NCI-H1105 treated with DMSO at 0.1 percent for 48 hours (cell line): ENCODE measurements around the gene DNAAF1.
"Not testable (repeated sequence)": the region's sequence is repeated elsewhere in the genome, so short reads cannot be mapped to it uniquely, and the experiment has no call there.

Source experiments
- DNase-seq: peaks from one replicate; lab custom pipeline; 2025; lab: John Stamatoyannopoulos, UW

Gene DNAAF1

DNA sequence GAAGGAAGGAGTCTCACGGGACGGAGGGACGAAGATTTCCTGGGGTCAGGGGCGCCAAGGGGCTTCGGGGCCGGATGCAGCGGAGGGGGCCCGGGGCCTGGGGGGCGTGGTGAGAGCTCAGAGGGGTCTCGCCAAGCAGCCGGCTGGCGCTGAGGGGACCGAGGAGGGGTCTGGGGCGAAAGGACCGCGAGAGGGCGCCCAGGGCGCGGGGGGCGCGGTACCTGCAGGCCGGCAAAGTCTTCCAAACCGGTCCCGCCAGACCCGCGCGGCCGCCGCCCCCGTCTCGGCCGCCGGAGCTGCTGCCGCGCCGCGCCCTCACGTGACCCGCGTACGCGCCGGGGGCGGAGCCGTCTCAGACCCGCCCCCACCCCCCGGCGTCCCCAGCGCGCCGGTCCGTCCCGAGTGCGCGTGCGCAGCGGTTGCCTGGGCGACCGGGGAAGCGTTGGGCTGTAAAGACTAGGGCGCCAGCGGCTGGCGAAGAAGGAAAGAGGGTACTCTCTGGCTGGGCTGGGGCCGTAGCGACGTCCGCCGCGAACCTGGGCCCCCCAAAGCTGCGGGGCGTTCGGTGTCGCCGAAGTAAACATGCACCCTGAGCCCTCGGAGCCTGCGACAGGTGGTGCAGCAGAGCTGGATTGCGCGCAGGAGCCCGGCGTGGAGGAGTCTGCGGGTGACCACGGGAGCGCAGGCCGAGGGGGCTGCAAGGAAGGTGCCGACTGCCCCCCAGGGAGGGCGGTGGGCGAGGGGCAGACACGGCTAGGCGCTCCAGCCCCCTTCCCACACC lies at the start of gene DNAAF1, which contains the start of gene HSDL1:
Gene DNAAF1 (plus strand): TSS at position 450 of the 781 bp plus-strand sequence. CDS start 133 bp downstream, at position 583.
Gene HSDL1 (minus strand): TSS at position 319 of the 781 bp plus-strand sequence. CDS start 13,856 bp downstream, outside the sequence.
- peak; percentile 69 for DNase-seq

DNA sequence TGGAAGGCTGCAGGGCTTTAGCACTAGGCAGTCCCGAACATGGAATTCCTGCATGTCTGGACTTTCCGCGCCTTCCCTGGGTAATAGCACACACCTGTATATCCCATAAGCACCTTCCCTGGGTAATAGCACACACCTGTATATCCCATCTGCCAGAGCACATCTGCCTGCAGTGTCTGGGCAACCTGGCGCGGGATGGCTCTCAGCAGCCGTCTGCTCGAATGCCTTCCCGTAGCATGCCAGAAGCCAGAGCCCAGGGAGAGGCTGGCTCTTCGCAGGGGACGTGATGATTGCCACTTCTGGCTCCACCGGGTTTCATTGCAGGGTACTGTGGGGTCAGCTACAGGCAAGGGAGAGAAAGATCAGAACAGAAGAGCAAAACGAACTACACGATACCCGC lies 49.6 kb upstream of the DNAAF1 start:
- no peak for DNase-seq

DNA sequence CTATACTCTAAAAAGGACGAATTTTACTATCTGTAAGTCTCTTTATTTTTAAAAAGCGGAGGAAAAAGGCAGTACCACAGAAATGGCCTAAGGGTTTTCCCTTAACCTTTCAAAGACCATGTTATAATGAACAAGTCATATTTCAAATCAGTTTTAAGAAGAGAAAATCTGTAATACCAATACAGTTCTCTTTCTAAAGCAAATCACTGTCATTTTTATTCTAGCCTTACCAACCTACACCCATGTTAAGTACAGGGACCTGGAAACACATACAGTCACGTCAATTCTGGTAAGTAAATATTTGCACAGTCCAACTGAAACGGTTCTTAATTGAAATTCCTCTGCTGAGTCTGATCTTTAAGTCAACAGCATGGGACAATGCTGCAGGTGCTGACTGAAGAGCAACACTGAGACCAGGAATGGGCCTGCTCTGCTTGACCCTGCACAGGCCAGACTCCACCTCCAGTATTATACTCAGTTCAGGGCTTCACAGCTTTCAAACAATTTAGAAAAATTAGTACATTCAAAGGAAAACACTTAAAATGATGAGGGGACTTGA lies 48.6 kb upstream of the DNAAF1 start:
- no peak for DNase-seq

DNA sequence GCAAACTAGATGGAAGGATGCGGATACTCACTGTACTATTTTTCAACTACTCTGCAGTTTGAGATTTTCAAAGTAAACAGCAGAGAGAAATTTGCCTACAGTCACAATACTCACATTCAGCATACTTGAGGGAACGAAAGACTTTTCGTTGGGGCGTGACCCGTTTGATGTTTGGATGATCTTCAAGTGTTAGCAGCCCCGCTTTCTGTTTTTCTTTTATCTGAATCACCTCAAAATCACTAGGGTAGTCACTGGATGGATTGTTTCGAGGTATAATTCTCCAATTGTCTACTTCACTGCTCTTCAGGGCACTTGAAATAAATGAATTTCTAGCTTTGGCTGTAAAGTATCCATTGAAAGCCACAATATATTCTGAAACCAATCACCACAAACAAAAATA lies 46.2 kb upstream of the DNAAF1 start:
- DNase-seq, result no peak

DNA sequence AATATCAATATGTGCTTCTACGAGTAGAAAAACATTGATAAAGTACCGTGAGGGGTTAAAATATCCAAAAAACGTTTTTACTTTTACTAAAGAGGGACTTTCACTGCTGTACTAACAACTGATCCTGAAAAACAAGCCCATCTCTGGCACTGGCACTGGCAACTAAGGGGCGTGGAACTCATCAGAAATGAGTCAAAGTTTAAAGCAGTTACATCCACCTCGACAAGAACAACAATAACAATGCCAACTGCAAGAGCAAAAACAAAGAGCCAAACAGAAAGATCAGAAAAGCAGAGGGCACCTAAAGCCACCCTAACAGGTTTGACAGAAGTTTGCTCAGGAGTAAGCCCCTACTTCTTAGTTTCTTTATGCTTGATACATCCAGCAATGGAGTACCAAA lies 41.4 kb upstream of the DNAAF1 start:
- DNase-seq, result no peak

DNA sequence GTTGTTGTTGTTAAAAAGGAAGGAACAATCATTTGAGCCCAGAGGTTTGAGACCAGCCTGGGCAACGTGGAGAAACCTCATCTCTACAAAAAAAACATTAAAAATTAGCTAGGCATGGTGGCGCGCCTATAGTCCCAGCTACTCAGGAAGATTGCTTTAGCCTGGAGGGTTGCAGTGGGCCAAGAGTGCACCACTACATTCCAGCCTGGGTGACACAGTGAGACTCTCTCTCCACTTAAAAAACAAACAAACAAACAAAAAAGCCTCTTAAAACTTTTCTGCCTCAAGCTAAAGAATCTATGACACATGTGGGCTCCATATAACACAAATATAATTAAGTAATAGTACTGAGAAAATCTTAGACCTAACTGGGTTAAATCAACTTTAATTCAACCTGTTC lies 40.9 kb upstream of the DNAAF1 start:
- no peak for DNase-seq

DNA sequence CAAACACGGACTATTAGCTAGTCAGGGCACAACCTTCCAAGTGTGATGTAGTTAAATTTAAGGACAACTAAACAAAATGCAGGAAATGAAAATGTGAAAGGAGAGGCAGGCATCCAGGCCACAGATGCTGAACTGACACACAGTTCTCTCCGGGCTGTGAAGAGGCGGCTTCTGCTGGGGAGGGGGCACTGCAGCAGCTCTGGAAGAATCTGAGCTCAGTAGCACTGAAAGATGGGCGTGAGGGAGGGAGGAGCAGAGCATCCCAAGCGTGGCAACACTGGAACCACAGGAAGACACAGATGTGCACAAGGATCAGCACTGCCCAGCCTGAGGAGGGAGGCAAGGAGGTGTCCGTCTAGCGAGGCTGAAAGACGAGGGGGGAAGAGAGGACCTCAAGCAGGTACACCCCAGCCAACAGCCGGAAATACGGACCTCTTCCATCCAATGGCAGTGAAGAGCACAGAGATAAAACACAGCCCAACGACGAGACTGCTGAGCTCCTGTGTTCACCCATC lies 39.8 kb upstream of the DNAAF1 start:
- no peak for DNase-seq

DNA sequence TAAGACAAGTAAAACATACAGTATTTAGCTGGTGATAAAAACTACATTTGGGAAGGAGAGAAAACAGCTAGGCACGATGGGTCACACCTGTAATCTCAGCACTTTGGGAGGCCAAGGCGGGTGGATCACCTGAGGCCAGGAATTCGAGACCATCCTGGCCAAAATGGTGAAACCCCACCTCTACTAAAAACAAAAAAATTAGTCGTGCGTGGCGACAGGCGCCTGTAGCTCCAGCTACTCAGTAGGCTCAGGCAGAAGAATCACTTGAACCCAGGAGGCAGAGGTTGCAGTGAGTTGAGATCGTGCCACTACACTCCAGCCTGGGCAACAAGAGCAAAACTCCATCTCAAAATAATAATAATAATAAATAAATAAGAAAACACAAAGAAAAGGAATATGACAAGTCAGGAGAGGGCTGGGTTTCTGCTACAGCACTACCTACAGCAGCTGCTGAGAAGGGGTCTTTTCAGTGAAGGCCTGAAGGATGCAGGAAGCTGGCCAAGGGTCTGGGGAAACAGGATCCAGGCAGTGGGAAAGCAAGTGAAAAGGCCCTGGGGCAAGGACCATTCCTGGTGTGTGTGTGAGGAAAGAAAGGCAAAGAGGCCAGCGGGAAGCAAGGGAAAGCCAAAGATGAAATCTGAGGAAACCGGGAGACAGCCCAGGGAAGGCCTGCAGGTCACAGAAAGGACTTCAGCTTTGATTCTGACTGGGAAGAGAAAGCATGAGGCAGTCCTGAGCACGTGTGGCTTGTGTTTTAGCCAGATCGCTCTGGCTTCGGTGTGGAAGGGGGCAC lies 39.0 kb upstream of the DNAAF1 start:
- no peak for DNase-seq

DNA sequence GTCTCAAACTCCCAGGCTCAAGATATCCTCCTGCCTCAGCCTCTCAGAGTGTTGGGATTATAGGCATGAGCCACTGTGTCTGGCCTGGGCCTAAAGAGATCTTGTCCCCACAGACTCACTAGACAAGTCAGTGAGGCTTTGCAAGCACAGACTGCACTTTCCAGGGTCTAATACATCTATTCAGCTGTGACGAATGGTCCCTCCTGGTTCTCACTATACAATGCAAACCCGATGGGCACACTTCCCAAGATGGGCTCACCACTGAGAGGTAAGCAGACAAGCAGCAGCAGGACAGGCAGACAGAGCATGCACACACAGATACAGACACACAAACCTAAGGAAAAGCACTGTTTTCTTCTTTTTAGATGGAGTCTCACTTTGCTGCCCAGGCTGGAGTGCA lies 37.2 kb upstream of the DNAAF1 start:
- no peak for DNase-seq

DNA sequence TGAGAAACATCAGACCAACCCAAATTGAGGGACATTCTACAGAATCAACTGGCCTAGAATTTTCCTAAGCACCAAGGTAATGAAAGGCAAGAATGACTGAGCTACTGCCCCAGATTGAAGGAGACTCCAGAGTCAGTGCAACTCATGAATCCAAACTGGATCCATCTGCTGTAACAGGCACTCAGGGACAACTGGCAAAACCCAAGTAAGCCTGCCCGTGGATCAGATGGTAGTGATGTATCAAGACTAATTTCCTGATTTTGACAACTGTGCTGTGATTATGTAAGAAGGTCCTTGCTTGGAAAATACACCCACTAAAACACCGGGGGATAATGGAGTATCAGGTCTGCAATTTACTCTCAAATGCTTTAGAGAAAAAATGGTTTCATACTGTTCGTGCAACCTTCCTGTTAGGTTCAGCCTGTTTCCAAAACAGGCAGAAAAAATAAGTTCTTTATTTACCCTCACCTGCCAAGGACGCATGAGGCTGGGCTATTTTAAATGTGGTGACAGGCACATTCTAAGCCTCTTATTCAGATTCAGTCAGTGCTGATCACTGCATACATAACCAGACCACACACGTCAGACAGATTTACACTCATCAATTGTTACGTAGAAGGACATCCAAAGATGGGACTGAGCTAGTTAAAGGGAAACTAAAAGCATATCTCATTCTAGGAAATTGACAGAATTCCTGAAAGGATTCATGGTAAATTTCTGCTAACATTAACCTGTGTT lies 35.3 kb upstream of the DNAAF1 start:
- no peak for DNase-seq

DNA sequence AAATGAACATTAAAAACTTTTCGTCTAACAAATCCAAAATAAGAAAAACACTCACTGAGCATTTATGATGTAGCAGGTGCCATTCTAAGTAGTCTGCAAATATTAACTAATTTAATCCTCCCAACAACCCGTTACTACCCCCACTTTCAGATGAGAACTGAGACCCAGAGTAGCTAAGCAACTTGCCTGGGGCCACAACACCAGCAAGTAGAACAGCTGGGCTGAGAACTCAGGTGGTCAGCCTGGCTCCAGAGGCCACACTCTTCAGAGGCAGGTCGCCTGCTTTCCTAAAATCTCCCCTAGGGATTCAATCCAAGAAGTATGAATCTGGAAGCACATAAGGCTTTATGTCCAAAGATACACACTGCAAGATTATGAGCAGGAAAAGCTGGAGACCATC lies 34.6 kb upstream of the DNAAF1 start:
- no peak for DNase-seq

DNA sequence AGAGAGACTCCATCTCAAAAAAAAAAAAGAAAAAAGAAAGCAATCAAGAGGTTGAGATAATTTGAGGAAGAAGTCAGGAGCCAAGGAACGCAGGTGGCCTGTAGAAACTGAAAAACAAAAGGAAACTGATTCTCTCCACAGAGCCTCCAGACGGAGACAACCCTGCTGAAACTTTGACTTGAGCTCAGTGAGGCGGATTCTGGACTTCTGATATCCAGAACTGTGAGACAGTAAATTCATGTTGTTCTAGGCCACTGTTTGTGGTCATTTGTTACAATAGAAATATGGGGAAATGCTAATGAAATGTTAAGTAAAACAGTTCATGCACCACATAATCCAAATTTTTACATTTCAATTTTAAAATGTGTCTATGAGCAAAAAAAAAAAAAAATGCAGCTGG lies 33.6 kb upstream of the DNAAF1 start:
- DNase-seq, result no peak

DNA sequence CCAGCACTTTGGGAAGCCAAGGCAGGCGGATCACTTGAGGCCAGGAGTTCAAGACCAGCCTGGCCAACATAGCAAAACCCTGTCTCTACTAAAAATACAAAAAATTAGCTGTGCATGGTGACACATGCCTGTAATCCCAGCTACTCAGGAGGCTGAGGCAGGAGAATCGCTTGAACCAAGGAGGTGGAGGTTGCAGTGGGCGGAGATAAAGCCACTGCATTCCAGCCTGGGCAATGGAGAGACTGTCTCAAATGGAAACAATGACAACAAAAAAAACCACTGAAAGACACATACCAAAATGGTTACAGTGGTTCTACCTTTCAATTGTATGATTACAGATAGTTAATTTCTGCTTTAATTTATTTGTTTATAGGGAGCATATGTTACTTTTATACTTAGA lies 33.2 kb upstream of the DNAAF1 start:
- DNase-seq, result not testable (repeated sequence)

DNA sequence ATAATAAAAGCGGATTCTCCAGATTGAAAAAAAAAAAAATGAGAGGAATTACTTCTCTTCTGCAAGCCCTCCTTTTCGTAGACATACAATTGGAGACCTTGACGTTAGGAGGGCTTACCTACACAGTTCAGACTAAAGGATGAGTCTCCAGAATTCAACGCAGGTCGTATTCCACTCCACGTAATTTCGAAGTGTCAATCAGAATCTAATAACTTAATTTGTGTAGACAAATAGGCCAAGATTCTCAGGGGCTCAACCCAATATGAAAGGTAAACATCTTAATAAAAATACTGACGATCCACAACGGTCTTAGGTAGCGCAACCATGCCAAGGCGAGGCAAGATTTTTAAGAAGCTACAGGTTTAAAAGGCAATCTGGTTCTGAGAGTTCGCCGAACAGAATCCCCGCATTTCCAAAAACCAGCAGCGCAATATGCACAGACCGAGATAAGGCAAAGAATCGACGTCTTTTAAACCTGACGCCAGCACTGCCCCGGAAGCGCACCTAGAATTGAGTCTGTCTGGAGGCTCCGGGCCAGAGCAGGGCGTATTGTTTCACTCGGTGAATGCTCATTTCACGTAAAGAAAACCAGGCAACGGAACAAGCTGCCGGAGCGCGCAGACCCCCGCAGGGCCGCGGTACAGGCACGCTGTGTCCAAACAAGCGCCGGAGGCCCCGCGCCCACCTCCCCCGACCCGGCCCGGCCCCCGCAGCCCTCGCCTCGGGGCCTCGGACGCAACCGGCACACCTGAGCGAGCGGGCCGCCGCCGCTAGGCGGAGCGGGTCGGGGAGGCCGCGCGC lies 29.0 kb upstream of the DNAAF1 start:
- peak; percentile 11 for DNase-seq

DNA sequence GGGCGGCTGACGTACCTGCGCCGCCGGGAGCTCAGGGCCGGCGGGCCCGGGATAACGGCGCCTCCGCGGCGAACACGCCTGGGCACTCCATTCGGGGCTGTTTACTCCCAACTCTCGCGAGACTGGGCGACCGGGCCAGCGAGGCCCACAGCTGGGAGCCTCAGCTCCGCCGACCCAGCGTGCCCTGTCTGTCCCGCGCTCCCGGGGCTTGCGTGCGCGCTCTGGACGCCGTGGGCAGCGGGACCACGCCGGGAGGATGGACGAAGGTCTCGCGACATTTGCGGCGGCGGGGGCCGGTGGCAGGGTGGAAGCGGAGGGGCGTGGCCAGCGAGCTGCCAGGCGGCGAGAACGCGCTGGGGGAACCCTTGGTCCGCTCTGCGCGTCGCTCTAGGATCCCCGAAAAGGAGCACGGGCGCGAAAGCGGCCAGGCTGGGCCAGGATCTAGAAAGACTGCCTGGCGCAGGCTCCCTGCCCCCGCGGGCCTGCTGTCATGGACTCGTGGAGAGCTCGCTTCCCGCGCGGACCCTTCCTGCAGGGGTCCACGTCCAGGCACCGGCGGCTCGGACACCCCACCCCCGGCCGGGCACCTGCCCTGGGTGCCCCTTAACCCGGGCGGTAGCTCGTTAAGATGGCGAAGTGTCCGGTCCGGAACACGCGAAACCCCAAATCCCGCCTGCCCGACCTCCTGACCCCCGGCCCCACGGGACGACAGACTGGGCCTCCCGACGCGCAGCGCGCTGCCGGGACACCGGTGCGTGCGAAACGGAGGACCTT lies 28.2 kb upstream of the DNAAF1 start, which contains the start of gene MBTPS1:
Gene MBTPS1 (minus strand): TSS at position 223 of the 774 bp plus-strand sequence. CDS start 15,159 bp downstream, outside the sequence.
- peak; percentile 85 for DNase-seq

DNA sequence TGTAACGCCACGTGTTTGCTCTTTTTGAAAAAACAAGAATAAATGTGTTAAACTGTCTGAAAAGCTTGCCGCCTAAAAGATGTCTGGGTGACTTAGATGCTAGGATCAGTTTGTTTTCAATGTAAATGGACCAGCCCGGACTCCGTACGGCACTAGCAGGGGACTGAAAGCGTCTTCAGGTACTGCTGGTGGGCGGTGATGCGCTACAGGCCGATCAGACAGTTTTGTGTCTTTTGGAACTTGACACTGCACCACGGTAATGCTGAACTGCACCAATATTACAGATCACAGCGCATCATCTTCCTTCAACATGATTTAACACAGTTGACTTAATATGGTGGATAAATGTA lies 27.6 kb upstream of the DNAAF1 start:
- no peak for DNase-seq

DNA sequence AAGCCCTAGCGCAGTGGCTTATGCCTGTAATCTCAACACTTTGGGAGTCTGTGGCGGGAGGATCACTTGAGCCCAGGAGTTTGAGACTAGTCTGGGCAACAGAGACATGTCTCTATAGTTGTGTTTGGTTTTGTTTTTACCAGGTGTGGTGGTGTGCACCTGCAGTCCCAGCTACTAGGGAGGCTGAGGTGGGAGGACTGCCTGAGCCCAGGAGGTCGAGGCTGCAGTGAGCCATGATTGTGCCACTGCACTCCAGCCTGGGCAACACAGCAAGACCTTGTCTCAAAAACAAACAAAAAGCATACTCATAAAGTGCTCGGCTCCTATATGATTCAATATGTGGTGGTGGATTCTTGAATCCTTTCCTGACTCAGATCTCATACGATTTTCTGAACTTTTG lies 26.8 kb upstream of the DNAAF1 start:
- not testable (repeated sequence) for DNase-seq

DNA sequence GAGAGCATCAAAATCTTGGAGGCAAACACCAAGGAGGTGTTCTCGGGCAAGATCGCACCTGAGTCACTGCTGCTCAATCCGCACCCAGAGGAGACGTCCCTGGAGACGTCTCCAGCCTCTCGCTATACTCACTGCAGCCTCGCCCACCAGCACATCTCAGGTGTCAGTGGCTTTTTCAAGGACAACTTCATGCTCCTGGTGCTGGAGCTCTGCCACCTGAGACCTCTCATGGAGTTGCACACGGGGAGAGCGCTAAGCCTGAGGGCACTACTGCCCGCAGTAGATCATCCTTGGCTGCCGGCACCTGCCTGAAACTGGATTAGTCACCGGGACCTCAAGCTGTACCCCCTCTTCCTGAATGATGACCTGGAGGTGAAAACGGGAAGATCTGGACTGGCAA lies 25.7 kb upstream of the DNAAF1 start:
- no peak for DNase-seq

DNA sequence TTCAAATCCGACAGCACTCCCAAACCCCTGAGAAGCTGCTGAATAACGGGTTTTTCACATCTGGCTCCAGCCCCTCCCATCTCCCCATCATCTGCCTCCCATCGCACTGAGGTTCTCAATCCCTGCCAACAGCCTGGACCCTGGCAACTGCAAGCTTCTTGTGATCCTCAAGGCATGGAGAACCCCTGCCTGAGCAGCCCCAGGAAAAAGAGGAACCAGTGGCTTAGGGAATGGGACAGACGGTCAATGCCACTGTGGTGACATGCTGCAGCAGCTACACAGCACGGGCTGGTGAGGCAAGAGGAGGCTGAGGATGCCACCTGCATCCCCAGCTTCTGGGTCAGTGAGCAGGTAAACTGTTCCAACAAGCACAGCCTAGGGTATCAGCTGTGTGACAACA lies 25.1 kb upstream of the DNAAF1 start:
- DNase-seq, result no peak

DNA sequence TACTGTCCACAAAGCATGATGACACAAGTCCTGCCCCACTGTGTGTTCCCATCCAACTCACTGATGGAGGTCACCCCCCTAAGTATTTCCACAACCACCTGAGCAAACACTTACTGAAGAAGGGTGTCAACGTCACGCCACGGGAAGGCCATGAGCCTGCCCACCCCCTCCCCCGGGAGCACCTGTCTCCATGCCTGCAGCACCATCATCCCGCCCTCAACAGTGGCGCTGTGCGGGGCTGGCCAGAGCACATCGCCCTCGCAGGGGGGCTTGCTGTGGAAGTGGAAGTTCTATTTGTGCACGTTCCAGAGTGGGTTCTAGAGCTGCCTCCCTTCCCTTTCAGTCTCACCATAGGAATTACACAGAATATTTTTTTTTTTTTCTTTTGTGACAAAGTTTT lies 24.1 kb upstream of the DNAAF1 start:
- DNase-seq, result no peak
